ENCODE data around the gene RAD51.

The RAD51 gene

GRCh38 chr15:40776537-40777141 lies 81.7 kb downstream of the RAD51 start:
- TF ChIP-seq, protein P1, sequence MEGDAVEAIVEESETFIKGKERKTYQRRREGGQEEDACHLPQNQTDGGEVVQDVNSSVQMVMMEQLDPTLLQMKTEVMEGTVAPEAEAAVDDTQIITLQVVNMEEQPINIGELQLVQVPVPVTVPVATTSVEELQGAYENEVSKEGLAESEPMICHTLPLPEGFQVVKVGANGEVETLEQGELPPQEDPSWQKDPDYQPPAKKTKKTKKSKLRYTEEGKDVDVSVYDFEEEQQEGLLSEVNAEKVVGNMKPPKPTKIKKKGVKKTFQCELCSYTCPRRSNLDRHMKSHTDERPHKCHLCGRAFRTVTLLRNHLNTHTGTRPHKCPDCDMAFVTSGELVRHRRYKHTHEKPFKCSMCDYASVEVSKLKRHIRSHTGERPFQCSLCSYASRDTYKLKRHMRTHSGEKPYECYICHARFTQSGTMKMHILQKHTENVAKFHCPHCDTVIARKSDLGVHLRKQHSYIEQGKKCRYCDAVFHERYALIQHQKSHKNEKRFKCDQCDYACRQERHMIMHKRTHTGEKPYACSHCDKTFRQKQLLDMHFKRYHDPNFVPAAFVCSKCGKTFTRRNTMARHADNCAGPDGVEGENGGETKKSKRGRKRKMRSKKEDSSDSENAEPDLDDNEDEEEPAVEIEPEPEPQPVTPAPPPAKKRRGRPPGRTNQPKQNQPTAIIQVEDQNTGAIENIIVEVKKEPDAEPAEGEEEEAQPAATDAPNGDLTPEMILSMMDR (conservative IDR thresholded peaks at IDR 0.05; ENCODE audit: control insufficient read depth, insufficient read depth, low read depth, low read length): no peak
- DNase-seq (ENCODE audit: low read depth): peak; percentile 71
- H3K4me3 ChIP-seq (ENCODE audit: control insufficient read depth, low read depth, low read length): no peak overlapping the region

Data from fibroblast of mammary gland (primary cell).